CD4-positive, alpha-beta T cell treated with Interleukin-12 subunit alpha and Interleukin-12 subunit beta, for 1 hour (primary cell): ENCODE results near the gene ZNF593.

Source experiments
- DNase-seq: peaks from one replicate; pipeline ENCODE4 v3.0.0-alpha.2; 2020

ZNF593 gene

GRCh38 chr1:26171084-26172072 is 1.7 kb downstream of the ZNF593 start, which contains the start of gene ZNF593OS:
Gene ZNF593OS (minus strand): TSS chr1:26171832. CDS start chr1:26171661, 171 bp downstream.
- no peak for DNase-seq

GRCh38 chr1:26175346-26175745 is 5.6 kb downstream of the ZNF593 start:
- no peak for DNase-seq

GRCh38 chr1:26177182-26177684 is 7.5 kb downstream of the ZNF593 start, which contains the start of gene CNKSR1:
Gene CNKSR1 (plus strand): TSS chr1:26177491. CDS start chr1:26177548, 57 bp downstream.
- DNase-seq, result peak; percentile 20

- DNase-seq, result no peak
These were observed 10.3 kb downstream of the ZNF593 start for GRCh38 chr1:26180010-26180506.

- DNase-seq, result no peak
These were observed 12.1 kb downstream of the ZNF593 start for GRCh38 chr1:26181586-26182382.

GRCh38 chr1:26182383-26182696 is 12.6 kb downstream of the ZNF593 start:
- DNase-seq, result no peak

GRCh38 chr1:26184086-26184485 is 14.4 kb downstream of the ZNF593 start:
- no peak for DNase-seq

- DNase-seq, result no peak
These were observed 15.2 kb downstream of the ZNF593 start for GRCh38 chr1:26184883-26185282.

- no peak for DNase-seq
These were observed 18.2 kb downstream of the ZNF593 start for GRCh38 chr1:26187882-26188281.

GRCh38 chr1:26188477-26188876 is 18.8 kb downstream of the ZNF593 start:
- no peak for DNase-seq

GRCh38 chr1:26189331-26189730 is 19.6 kb downstream of the ZNF593 start:
- no peak for DNase-seq

GRCh38 chr1:26189751-26190275 is 20.1 kb downstream of the ZNF593 start:
- no peak for DNase-seq

GRCh38 chr1:26190373-26190987 is 20.8 kb downstream of the ZNF593 start, which contains the start of gene CATSPER4:
Gene CATSPER4 (plus strand): TSS chr1:26190602. CDS start chr1:26190628, 26 bp downstream.
- peak; percentile 32 for DNase-seq

GRCh38 chr1:26191739-26192138 is 22.0 kb downstream of the ZNF593 start:
- DNase-seq, result no peak

GRCh38 chr1:26195805-26196204 is 26.1 kb downstream of the ZNF593 start:
- no peak for DNase-seq

- DNase-seq, result no peak
These were observed 27.6 kb downstream of the ZNF593 start for GRCh38 chr1:26197301-26197700.

- DNase-seq, result no peak
These were observed 28.1 kb downstream of the ZNF593 start for GRCh38 chr1:26197813-26198212.

- no peak for DNase-seq
These were observed 30.7 kb downstream of the ZNF593 start for GRCh38 chr1:26200413-26200812.

GRCh38 chr1:26203642-26204318 is 34.1 kb downstream of the ZNF593 start:
- DNase-seq, result no peak

GRCh38 chr1:26210147-26210870 is 40.6 kb downstream of the ZNF593 start:
- DNase-seq, result no peak

- no peak for DNase-seq
These were observed 43.0 kb downstream of the ZNF593 start for GRCh38 chr1:26212726-26213125.
